ENCODE measurements around the gene PRPF18. TPM values are rescaled to one million over a fixed set of nuclear protein-coding genes. Genes with fewer than 3 reads are reported as not detected.

PRPF18 gene
- total RNA-seq, 1 donor from 2014 or later = 13.4 TPM

DNA sequence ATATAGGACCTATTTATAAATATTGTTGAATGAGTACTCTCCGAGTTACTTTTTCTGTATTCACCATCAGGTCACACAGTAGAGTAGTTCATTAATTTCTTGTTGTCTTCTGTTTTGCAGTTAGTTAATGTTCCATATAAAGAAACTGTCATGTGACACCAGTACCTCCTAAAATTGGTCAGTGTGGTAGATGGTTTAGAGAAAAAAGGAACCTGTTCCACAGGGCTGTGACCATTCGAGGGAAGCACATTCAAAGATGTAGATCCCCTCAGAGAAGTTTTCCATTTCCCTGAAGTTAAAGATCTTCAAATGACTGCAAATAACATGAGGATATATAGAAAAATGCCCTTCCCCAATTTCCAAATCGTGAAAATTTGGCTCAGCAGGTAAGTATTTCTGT is 45.7 kb downstream of the PRPF18 start:
- Mint-ChIP-seq H3K9me3 (ENCODE audit: low read depth) (no peaks in the 10 kb centered on the region), H3K27ac (ENCODE audit: unreplicated experiment) (no peak overlapping the region), H3K36me3 (ENCODE audit: low read depth) (peaks cover 13% of the 10 kb centered on the region), H3K4me3 (ENCODE audit: unreplicated experiment) (no peak overlapping the region), H3K4me1 (ENCODE audit: low read depth) (peaks cover 9% of the 10 kb centered on the region), H3K27me3 (ENCODE audit: low read depth) (no peaks in the 10 kb centered on the region)
- no peak for DNase-seq (ENCODE audit: low spot score)
- TF ChIP-seq, protein P1, sequence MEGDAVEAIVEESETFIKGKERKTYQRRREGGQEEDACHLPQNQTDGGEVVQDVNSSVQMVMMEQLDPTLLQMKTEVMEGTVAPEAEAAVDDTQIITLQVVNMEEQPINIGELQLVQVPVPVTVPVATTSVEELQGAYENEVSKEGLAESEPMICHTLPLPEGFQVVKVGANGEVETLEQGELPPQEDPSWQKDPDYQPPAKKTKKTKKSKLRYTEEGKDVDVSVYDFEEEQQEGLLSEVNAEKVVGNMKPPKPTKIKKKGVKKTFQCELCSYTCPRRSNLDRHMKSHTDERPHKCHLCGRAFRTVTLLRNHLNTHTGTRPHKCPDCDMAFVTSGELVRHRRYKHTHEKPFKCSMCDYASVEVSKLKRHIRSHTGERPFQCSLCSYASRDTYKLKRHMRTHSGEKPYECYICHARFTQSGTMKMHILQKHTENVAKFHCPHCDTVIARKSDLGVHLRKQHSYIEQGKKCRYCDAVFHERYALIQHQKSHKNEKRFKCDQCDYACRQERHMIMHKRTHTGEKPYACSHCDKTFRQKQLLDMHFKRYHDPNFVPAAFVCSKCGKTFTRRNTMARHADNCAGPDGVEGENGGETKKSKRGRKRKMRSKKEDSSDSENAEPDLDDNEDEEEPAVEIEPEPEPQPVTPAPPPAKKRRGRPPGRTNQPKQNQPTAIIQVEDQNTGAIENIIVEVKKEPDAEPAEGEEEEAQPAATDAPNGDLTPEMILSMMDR (IDR thresholded peaks at IDR 0.05) = no peak

DNA sequence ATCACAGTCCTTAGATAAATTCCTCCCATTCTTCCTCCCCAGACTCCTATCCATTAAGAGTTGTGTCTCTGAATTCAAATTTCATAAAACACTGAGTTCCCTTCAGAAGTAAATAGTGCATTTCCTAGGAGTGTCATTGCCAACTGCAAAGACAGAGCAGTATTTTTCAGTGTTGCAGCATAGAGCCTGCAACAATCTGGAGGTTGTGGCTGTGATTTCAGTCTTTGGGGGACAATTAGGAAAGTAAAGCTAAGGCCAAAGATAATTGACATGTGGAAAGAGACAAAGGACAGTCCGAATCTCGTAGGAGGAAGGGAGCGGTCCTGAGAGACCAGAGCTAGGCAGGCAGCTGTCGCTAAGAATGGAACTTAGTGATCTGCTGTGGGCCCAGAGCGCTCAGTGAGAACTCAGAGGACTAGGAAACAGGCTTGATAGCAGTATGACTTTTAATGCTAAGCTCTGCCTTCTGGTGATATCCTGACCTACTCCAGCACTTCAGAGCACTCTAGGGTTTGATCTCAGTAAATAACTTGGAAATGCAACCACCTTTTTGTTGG is 46.2 kb downstream of the PRPF18 start:
- Mint-ChIP-seq H3K27ac (ENCODE audit: unreplicated experiment) (no peak overlapping the region), H3K9me3 (ENCODE audit: low read depth) (no peaks in the 10 kb centered on the region), H3K36me3 (ENCODE audit: low read depth) (peaks cover 13% of the 10 kb centered on the region), H3K4me3 (ENCODE audit: unreplicated experiment) (no peak overlapping the region), H3K4me1 (ENCODE audit: low read depth) (peaks cover 15% of the 10 kb centered on the region), H3K27me3 (ENCODE audit: low read depth) (no peaks in the 10 kb centered on the region)
- no peak for DNase-seq (ENCODE audit: low spot score)
- TF ChIP-seq, protein P1 (IDR thresholded peaks at IDR 0.05) = no peak

DNA sequence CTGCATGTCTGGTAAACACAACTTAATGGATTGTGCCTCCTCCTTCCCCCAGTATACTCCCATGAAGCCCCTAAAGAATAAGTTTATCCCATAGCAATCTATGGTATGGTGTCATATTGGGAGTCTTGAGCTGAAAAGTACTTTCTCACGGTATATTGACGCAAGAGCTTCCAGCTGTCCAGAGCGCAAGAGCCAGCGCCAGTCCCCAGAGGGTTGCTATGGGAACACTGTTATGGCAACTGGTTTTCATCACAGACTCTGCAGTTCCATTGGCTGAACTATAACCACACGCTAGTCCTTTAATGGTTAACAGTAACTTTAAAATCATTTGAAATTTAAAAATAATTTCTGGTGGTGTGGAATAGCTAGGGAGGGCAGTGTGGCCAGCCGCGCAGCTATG is 46.9 kb downstream of the PRPF18 start:
- DNase-seq (ENCODE audit: low spot score) = no peak
- H3K27ac Mint-ChIP-seq (ENCODE audit: unreplicated experiment) = no peak overlapping the region
- H3K4me3 Mint-ChIP-seq (ENCODE audit: unreplicated experiment) = no peak overlapping the region
- H3K36me3 Mint-ChIP-seq (ENCODE audit: low read depth) = peaks cover 13% of the 10 kb centered on the region
- no peaks in the 10 kb centered on the region for H3K9me3 Mint-ChIP-seq (ENCODE audit: low read depth)
- peaks cover 19% of the 10 kb centered on the region for H3K4me1 Mint-ChIP-seq (ENCODE audit: low read depth)
- TF ChIP-seq, protein P1 (IDR thresholded peaks at IDR 0.05) = no peak
- no peaks in the 10 kb centered on the region for H3K27me3 Mint-ChIP-seq (ENCODE audit: low read depth)

DNA sequence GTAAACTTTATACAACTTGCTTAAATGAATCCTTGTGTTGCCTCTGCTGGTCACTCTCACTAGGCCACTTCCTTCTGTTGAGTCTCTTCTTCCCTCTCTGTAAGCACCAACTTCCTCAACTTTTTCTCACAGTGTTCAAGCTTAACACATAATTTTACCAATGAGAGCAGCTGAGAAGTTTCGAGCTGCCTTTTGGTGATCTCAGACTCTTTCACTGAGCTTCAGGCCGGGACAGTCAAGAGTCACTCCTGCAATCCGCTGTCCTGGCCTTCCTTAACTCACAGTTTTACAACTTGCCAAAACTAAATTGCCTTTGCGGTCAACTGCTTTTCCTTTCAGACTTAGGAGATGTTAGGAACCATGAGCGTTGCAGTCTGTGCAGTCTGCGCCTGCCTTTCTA is 47.4 kb downstream of the PRPF18 start:
- Mint-ChIP-seq H3K4me1 (ENCODE audit: low read depth) (peaks cover 15% of the 10 kb centered on the region), H3K36me3 (ENCODE audit: low read depth) (peaks cover 11% of the 10 kb centered on the region), H3K4me3 (ENCODE audit: unreplicated experiment) (no peak overlapping the region), H3K9me3 (ENCODE audit: low read depth) (no peaks in the 10 kb centered on the region), H3K27ac (ENCODE audit: unreplicated experiment) (peak overlapping the region; percentile 58), H3K27me3 (ENCODE audit: low read depth) (no peaks in the 10 kb centered on the region)
- no peak for DNase-seq (ENCODE audit: low spot score)
- TF ChIP-seq, protein P1 (IDR thresholded peaks at IDR 0.05) = no peak

DNA sequence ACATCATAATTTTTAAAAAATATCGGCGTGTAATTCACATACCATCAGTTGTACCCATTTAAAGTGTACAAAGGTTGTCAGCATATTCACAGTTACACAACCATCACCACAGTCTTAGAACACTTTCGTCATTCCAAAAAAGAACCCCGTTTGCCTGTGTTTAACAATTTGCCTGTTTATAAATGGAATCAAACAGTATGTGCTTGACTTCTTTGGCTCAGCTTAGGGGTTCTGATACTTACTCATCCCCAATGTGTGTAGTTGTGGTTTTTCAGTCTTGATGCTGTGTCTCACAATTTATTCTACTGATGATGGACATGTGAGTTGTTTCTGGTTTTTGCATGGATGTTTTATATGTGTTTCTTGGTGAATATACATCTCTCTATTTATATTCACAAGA is 50.0 kb downstream of the PRPF18 start:
- no peak for DNase-seq (ENCODE audit: low spot score)
- no peaks in the 10 kb centered on the region for H3K27me3 Mint-ChIP-seq (ENCODE audit: low read depth)
- TF ChIP-seq, protein P1 (IDR thresholded peaks at IDR 0.05) = no peak
- H3K9me3 Mint-ChIP-seq (ENCODE audit: low read depth) = peaks cover 6% of the 10 kb centered on the region
- H3K27ac Mint-ChIP-seq (ENCODE audit: unreplicated experiment) = no peak overlapping the region
- peaks cover 15% of the 10 kb centered on the region for H3K4me1 Mint-ChIP-seq (ENCODE audit: low read depth)
- H3K4me3 Mint-ChIP-seq (ENCODE audit: unreplicated experiment) = no peak overlapping the region
- H3K36me3 Mint-ChIP-seq (ENCODE audit: low read depth) = peaks cover 16% of the 10 kb centered on the region
